ENCODE measurements around the gene ZFAND5.

GRCh38 chr9:72382405-72382804, 17.4 kb upstream of the ZFAND5 start:
- TF ChIP-seq CTCF (conservative IDR thresholded peaks at IDR 0.05; ENCODE audit: low read length) (no peak), EZH2phosphoT487 (IDR thresholded peaks at IDR 0.05; ENCODE audit: borderline replicate concordance) (no peak)
